Stimulated activated naive CD8-positive, alpha-beta T cell treated with anti-CD3 and anti-CD28 coated beads, Interleukin-15, amount 100 ng/mL, for 72 hours (primary cell): ENCODE data around the gene TBL2.
"Not testable (repeated sequence)": the region's sequence is repeated elsewhere in the genome, so short reads cannot be mapped to it uniquely, and the experiment has no call there.

Source experiments
- ATAC-seq: fragments of 150-1000 bp; cut with Tn5 transposase; 2 replicates; pipeline ENCODE4 v1.10.0; 2021; ENCODE audit warnings: mild to moderate bottlenecking, moderate library complexity
- DNase-seq, 2 donors: peaks; one replicate each; pipeline ENCODE4 v3.0.0; 2021 to 2022
- H3K27ac Mint-ChIP-seq, 2 donors: one replicate each; pipeline ENCODE4 v1.8.0; 2022; ENCODE audit warnings: mild to moderate bottlenecking in 2 of 2, mixed read lengths in 2 of 2, moderate library complexity in 2 of 2
- H3K27me3 Mint-ChIP-seq: one replicate; pipeline ENCODE4 v1.8.0; 2022; ENCODE audit warnings: mixed read lengths
- H3K4me1 Mint-ChIP-seq: one replicate; pipeline ENCODE4 v1.8.0; 2022; ENCODE audit warnings: mild to moderate bottlenecking, mixed read lengths
- H3K4me3 Mint-ChIP-seq, 2 donors: one replicate each; pipeline ENCODE4 v1.8.0; 2022; ENCODE audit warnings: mild to moderate bottlenecking in 2 of 2, mixed read lengths in 2 of 2, moderate library complexity in 1 of 2
- H3K9me3 Mint-ChIP-seq, 2 donors: one replicate each; pipeline ENCODE4 v1.8.0; 2022; ENCODE audit warnings: mixed read lengths in 2 of 2

Gene TBL2, protein sequence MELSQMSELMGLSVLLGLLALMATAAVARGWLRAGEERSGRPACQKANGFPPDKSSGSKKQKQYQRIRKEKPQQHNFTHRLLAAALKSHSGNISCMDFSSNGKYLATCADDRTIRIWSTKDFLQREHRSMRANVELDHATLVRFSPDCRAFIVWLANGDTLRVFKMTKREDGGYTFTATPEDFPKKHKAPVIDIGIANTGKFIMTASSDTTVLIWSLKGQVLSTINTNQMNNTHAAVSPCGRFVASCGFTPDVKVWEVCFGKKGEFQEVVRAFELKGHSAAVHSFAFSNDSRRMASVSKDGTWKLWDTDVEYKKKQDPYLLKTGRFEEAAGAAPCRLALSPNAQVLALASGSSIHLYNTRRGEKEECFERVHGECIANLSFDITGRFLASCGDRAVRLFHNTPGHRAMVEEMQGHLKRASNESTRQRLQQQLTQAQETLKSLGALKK

DNA sequence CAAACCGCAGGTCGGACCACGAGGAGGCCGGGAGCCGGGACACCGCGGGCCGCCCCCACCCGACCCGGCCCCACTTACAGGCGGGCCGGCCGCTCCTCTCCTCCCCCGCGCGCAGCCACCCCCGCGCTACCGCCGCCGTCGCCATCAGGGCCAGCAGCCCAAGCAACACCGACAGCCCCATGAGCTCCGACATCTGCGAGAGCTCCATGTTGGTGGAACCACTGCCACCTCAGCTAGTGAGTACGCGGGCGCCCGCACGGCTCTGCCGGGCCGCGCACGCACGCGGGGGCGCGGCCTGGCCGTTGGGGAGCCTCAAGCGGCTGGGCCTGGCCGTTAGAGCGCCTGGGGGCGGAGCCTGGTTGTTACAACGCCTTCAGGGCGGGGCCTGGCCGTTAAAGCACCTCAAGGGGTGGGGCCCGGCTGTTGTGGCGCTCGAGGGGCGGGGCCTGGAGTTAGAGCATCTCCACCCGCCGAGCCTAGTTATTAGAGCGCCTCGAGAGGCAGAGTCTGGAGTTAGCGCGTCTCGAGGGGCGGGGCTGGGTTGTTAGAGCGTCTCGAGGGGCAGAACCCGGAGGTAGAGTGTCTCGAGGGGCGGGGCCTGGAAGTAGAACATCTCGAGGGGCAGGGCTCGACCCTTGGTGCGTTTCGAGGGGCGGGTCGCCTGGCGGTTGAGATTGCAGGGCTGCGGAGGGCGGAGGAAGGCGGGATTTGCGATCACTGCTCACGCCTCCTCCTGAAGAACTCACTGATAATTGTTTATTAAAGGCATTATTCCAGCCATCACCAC, at the start of gene TBL2:
TBL2 (minus strand) TSS at position 238 of the 787 bp plus-strand sequence; CDS start at position 208, 30 bp downstream.
- H3K4me3 Mint-ChIP-seq, result peak within 1 kb of the TSS; percentile 99 to 100
- peak within 1 kb of the TSS; percentile 98 to 99 for H3K27ac Mint-ChIP-seq
- no peaks in the 10 kb centered on the region for H3K27me3 Mint-ChIP-seq
- peaks cover 26% of the 10 kb centered on the region for H3K4me1 Mint-ChIP-seq
- peak; percentile 93 for ATAC-seq
- DNase-seq, result peak; percentile 98 to 99
- H3K9me3 Mint-ChIP-seq, result no peaks in the 10 kb centered on the region

DNA sequence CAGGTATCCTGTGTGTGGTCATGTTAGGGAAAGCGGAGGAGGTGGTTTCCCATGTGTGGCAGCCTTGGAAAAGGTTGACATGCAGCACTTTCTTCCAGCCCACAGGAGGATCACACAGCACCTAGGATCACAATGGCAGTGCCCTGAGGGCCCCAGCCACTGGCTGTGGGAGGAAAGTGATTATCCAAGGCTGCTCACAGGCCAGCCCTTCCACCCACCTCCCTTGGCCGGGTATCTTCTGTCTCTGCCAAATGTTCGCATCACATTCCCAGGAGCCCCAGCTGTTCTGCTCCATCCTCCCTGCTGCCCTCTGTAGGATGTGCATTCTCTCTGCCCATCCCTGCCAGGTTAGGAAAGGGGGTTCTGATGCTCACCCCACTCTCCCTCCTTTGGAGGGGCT, 48.4 kb upstream of the TBL2 start:
- Mint-ChIP-seq H3K27me3 (peaks cover 82% of the 10 kb centered on the region), H3K27ac (no peak overlapping the region), H3K4me3 (no peak overlapping the region), H3K9me3 (no peaks in the 10 kb centered on the region), H3K4me1 (peaks cover 16% of the 10 kb centered on the region)
- DNase-seq (no peak), ATAC-seq (no peak)

- Mint-ChIP-seq H3K4me3 (no peak overlapping the region), H3K27ac (no peak overlapping the region), H3K9me3 (no peaks in the 10 kb centered on the region), H3K4me1 (peaks cover 16% of the 10 kb centered on the region), H3K27me3 (peaks cover 88% of the 10 kb centered on the region)
- DNase-seq (no peak), ATAC-seq (no peak)
Measured at GRCh38 chr7:73625276-73625675, 46.9 kb upstream of the TBL2 start.

DNA sequence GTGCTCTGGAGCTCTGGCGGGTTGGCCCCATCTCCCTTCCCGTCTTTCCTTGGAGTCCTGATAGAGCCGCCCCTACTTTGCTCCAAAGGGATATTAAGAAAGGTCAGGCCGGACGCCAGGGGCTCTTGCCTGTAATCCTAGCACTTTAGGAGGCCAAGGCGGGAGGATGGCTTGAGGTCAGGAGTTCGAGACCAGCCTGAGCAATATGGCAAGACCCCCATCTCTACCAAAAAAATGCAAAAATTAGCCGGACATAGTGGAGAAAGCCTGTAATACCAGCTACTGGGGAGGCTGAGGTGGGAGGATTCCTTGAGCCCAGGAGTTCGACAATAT, 46.3 kb upstream of the TBL2 start:
- ATAC-seq, result no peak
- no peaks in the 10 kb centered on the region for H3K9me3 Mint-ChIP-seq
- peaks cover 94% of the 10 kb centered on the region for H3K27me3 Mint-ChIP-seq
- H3K27ac Mint-ChIP-seq, result no peak overlapping the region
- H3K4me3 Mint-ChIP-seq, result peak overlapping the region; percentile 35 to 45
- peaks cover 16% of the 10 kb centered on the region for H3K4me1 Mint-ChIP-seq
- no peak for DNase-seq

DNA sequence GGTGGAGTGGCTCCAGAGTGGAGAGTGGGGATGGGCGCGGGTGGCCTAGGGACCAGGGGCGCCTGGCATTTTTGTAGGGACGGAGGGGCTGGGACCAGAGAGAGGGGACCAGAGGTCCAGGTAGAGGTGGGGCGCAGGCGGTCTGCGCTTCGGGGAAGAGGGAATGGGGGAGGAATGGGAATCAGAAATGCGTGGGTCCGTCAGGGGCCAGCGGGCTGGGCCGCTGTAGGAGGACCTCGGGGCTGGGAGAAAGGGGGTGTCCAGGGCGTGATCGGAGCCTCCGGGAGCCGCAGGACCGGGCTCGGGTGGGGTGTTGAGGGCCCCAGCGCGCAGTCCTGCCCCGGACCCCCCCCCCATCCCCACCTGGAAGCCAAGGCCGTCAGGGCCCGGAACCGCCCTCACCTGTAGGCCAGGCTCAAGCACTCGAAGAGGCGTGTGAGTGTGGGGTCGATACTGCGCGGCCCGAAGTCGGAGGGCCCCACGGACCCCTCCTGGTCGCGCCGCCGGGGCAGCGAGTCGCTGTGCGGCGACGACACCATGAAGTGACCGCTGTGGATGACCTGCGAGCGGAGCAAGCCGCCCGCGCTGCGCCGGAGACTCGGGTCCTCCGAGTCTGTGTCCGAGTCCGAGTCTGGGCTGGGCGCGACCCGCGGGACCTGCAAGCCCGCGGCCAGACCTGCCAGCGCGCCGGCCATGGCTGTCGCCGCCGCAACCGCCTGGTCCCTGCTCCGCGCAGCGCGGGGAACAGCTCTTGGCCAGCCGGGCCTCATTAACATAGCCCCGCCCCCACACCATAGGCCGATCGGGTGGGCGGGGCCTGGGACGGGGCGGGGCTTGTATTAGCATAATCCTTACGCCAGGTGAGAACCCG, 45.7 kb upstream of the TBL2 start, which contains the start of gene MLXIPL:
MLXIPL (minus strand) TSS at position 725 of the 871 bp plus-strand sequence; CDS start at position 695, 30 bp downstream.
- Mint-ChIP-seq H3K4me1 (peaks cover 16% of the 10 kb centered on the region), H3K4me3 (peak within 1 kb of the TSS; percentile 45 to 67)
- peak; percentile 47 for DNase-seq

GRCh38 chr7:73622909-73623797, 44.8 kb upstream of the TBL2 start:
- peaks cover 91% of the 10 kb centered on the region for H3K27me3 Mint-ChIP-seq
- H3K4me3 Mint-ChIP-seq, result peak overlapping the region; percentile 66 to 67
- H3K4me1 Mint-ChIP-seq, result peaks cover 16% of the 10 kb centered on the region
- ATAC-seq (peak; percentile 34), DNase-seq (no peak)
- no peak overlapping the region for H3K27ac Mint-ChIP-seq
- H3K9me3 Mint-ChIP-seq, result no peaks in the 10 kb centered on the region

More for the DNA sequence above, 45.7 kb upstream of the TBL2 start, which contains the start of gene MLXIPL:
- H3K27ac Mint-ChIP-seq, result no peak within 1 kb of the TSS
- peaks cover 92% of the 10 kb centered on the region for H3K27me3 Mint-ChIP-seq
- no peaks in the 10 kb centered on the region for H3K9me3 Mint-ChIP-seq
- ATAC-seq, result peak; percentile 81

DNA sequence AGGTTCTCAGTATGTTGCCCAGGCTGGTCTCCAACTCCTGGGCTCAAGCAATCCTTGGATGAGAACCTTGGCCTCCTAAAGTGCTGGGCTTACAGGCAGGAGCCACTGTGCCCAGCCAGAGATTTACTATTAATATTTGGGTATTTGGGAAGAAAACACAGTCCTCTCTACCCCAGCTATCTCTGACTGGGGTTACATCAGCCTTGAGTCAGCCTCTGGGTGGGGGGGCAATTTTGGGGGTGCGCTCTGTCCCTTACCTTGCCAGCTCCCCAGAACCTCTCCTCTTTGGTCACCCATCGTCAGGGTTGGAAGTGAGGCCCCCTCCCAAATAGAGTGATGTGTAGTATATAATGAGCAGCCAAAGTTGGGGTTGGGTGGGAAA, 44.1 kb upstream of the TBL2 start:
- H3K27me3 Mint-ChIP-seq, result peaks cover 85% of the 10 kb centered on the region
- ATAC-seq (no peak), DNase-seq (no peak)
- H3K9me3 Mint-ChIP-seq, result no peaks in the 10 kb centered on the region
- H3K4me1 Mint-ChIP-seq, result peaks cover 16% of the 10 kb centered on the region
- no peak overlapping the region for H3K4me3 Mint-ChIP-seq
- H3K27ac Mint-ChIP-seq, result no peak overlapping the region

DNA sequence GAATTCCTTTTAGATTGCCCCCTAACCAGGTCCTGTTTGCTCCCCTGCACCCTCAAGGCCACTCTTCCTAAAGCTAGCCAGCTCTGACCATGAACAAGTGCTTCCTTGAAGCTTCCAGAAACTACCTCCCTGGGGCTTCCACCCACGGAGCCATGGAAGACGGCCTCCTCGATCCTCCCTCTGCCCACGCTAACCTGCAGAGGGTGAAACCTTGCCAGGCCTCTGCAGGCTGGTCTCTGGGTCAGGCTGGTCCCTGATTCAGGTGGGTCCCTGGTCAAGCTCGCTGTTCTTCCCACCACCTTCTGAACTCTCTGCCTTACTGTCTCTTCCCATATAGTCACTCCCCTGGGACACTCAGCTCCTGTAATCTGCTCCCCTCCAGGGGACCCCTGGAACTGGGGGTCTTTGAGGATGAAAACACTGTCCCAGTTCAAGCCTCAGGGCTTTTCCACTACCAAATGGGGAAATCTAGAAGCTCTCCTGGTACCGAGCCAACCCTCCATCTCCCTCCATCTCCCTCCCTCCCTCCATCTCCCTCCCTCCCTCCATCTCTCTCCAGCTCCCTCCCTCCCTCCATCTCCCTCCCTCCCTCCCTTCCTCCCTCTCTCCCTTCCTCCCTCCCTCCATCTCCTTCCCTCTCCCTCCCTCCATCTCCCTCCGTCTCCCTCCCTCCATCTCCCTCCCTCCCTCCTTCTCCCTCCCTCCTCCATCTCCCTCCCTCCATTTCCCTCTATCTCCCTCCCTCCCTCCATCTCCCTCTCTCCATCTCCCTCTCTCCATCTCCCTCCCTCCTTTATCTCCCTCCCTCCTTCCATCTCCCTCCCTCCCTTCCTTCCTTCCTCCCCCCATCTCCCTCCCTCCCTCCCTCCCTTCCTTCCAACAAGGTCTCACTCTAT, 43.0 kb upstream of the TBL2 start:
- Mint-ChIP-seq H3K4me3 (no peak overlapping the region), H3K9me3 (no peaks in the 10 kb centered on the region), H3K27ac (no peak overlapping the region), H3K27me3 (peaks cover 74% of the 10 kb centered on the region), H3K4me1 (peaks cover 16% of the 10 kb centered on the region)
- ATAC-seq, result no peak
- DNase-seq, result no peak

- H3K27me3 Mint-ChIP-seq, result peaks cover 63% of the 10 kb centered on the region
- not testable (repeated sequence) for DNase-seq, ATAC-seq, H3K4me3 Mint-ChIP-seq, H3K9me3 Mint-ChIP-seq, H3K27ac Mint-ChIP-seq
- peaks cover 16% of the 10 kb centered on the region for H3K4me1 Mint-ChIP-seq
Measured at GRCh38 chr7:73619394-73619793, 41.0 kb upstream of the TBL2 start.

DNA sequence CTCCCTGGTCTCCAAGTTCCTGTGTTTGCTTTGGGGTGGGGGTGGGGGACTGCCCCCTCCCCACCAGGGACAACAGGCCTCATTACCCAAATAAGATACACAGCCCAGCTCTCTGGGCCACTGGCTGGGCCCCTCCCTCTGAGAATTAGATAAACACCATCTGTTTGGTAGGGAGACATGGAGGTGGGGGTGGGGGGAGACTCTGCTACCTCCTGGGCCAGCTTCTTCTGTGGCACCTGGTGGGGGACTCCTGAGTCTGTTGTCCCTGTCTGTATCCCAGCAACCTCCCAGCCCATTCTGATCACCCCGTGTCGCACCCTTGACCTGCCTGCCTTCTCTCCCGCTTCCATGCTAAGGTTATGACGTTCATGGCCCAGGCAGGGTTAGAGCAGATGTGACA, 40.2 kb upstream of the TBL2 start:
- Mint-ChIP-seq H3K27me3 (peaks cover 63% of the 10 kb centered on the region), H3K27ac (no peak overlapping the region), H3K4me1 (peaks cover 11% of the 10 kb centered on the region), H3K9me3 (no peaks in the 10 kb centered on the region), H3K4me3 (no peak overlapping the region)
- DNase-seq, result no peak
- no peak for ATAC-seq

- not testable (repeated sequence) for H3K27ac Mint-ChIP-seq, ATAC-seq, H3K4me3 Mint-ChIP-seq, H3K4me1 Mint-ChIP-seq, DNase-seq, H3K9me3 Mint-ChIP-seq
- H3K27me3 Mint-ChIP-seq, result peaks cover 63% of the 10 kb centered on the region
Measured at GRCh38 chr7:73617520-73617919, 39.1 kb upstream of the TBL2 start.

DNA sequence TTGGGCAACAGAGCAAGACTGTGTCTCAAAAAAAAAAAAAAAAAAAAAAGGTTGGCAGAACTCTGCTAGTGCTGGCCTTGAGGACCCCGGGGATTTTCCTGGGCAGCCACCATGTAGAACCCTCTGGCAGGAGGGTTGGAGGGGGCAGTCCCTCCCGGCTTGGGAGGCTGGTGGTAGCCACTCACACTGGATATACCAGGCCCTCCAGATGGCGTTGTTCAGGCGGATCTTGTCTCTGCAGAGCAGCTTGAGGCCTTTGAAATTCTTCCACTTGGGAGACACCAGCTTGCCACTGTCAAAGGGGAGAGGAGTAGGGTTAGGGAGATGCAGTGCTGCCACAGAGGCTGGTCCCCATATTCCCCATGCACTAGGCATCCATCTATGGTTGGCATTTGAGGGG, 37.5 kb upstream of the TBL2 start:
- H3K27me3 Mint-ChIP-seq, result peaks cover 62% of the 10 kb centered on the region
- no peak overlapping the region for H3K4me3 Mint-ChIP-seq
- H3K4me1 Mint-ChIP-seq, result no peaks in the 10 kb centered on the region
- ATAC-seq (no peak), DNase-seq (no peak)
- no peaks in the 10 kb centered on the region for H3K9me3 Mint-ChIP-seq
- H3K27ac Mint-ChIP-seq, result no peak overlapping the region

DNA sequence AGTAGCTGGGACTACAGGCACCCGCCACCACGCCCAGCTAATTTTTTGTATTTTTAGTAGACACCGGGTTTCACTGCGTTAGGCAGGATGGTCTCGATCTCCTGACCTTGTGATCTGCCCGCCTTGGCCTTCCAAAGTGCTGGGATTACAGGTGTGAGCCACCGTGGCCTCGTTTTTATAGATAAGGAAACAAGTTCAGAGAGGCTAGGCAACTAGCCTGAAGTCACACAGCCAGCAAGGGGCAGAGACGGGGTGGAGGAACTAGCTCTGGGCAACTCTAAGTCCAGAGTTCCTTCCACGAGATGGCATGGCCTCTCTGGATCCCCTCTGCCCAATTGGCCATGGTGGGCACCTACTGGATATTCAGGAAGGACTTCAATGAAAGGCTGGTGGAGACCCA, 36.6 kb upstream of the TBL2 start:
- peaks cover 66% of the 10 kb centered on the region for H3K27me3 Mint-ChIP-seq
- H3K27ac Mint-ChIP-seq, ATAC-seq, H3K4me3 Mint-ChIP-seq, DNase-seq, H3K4me1 Mint-ChIP-seq, H3K9me3 Mint-ChIP-seq: not testable (repeated sequence)
